ENCODE results near the gene WFS1.

WFS1 gene

GRCh38 chr4:6269616-6270511, at the start of gene WFS1:
WFS1 (plus strand) TSS chr4:6269850; CDS start chr4:6277456, 7,606 bp downstream.
- peak; percentile 80 for DNase-seq

GRCh38 chr4:6221301-6221850, 48.3 kb upstream of the WFS1 start:
- peak; percentile 56 for DNase-seq

- DNase-seq, result peak; percentile 53
These were observed 47.5 kb upstream of the WFS1 start for GRCh38 chr4:6221851-6222760.

GRCh38 chr4:6222761-6223292, 46.8 kb upstream of the WFS1 start:
- DNase-seq, result peak; percentile 18

- no peak for DNase-seq
These were observed 44.9 kb upstream of the WFS1 start for GRCh38 chr4:6224735-6225134.

- no peak for DNase-seq
These were observed 44.2 kb upstream of the WFS1 start for GRCh38 chr4:6225469-6225868.

GRCh38 chr4:6226506-6226905, 43.1 kb upstream of the WFS1 start:
- DNase-seq, result no peak

- DNase-seq, result no peak
These were observed 42.1 kb upstream of the WFS1 start for GRCh38 chr4:6227412-6228157.

GRCh38 chr4:6228158-6229067, 41.2 kb upstream of the WFS1 start:
- no peak for DNase-seq

GRCh38 chr4:6229095-6229494, 40.6 kb upstream of the WFS1 start:
- DNase-seq, result no peak

GRCh38 chr4:6229671-6230501, 39.8 kb upstream of the WFS1 start:
- no peak for DNase-seq

- DNase-seq, result no peak
These were observed 39.2 kb upstream of the WFS1 start for GRCh38 chr4:6230502-6230785.

- DNase-seq, result no peak
These were observed 38.6 kb upstream of the WFS1 start for GRCh38 chr4:6230827-6231662.

GRCh38 chr4:6231663-6232165, 37.9 kb upstream of the WFS1 start:
- DNase-seq, result no peak

- no peak for DNase-seq
These were observed 36.5 kb upstream of the WFS1 start for GRCh38 chr4:6232836-6233785.

- DNase-seq, result no peak
These were observed 35.7 kb upstream of the WFS1 start for GRCh38 chr4:6233929-6234328.

- no peak for DNase-seq
These were observed 34.6 kb upstream of the WFS1 start for GRCh38 chr4:6235012-6235411.

Measured in NCI-H1436 (cell line).